Measurements from ENCODE around the gene BTBD9. TPM values are rescaled to one million over a fixed set of nuclear protein-coding genes. Genes with fewer than 3 reads are reported as not detected.

BTBD9 gene
- total RNA-seq, 2 donors from 2014 or later, result 19.0 to 33.2 TPM

GRCh38 chr6:38387971-38388370 is 251.8 kb downstream of the BTBD9 start:
- intact Hi-C loops (cut with DNase I), result no loop called here
- ATAC-seq (peak in 1 of 2 donors; percentile 88), DNase-seq (no peak)

DNA sequence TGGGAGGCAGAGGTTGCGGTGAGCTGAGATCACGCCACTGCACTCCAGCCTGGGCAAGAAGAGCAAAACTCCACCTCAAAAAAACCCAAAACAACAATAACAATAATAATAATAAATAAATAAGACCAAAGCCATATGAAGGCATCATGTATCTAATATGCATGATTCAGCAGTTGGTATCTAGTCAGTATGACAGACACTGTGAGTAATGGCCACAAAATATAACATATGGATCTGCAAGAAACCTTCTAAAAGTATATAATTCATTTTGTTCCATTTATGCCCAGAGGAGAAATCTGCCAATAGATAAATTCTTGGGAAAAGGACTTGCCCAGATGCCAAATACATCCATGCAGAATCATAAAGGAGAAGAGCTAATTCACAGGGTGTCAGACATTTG is 252.3 kb downstream of the BTBD9 start:
- ATAC-seq (no peak), DNase-seq (no peak)
- intact Hi-C loops (cut with DNase I), result no loop called here

- intact Hi-C loops (cut with DNase I), result no loop called here
- no peak for ATAC-seq
These were observed 260.9 kb downstream of the BTBD9 start for GRCh38 chr6:38378801-38379200.

GRCh38 chr6:38375937-38376336 is 263.8 kb downstream of the BTBD9 start:
- no peak for DNase-seq
- intact Hi-C loops (cut with DNase I), result no loop called here
- ATAC-seq, result no peak

More at GRCh38 chr6:38378801-38379200, 260.9 kb downstream of the BTBD9 start:
- no peak for DNase-seq

DNA sequence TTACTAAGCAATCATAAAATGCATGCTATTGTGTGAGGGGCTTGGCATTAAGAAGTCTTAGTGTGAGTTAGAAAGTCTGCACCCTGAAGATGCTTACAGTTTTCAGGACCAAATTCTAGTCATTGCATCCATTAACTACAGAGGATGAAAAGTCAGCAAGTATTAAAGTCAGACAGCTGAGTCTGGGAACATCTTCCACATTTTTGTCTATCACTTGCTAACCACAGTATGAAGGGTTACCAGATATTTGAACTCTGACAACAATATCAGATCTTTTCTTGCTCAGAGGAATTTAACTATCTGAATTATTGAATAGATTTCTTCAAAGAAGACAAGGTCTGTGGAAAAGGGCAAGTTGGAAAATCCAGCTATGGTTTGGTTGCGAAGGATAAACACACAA is 264.4 kb downstream of the BTBD9 start:
- DNase-seq, result no peak
- intact Hi-C loops (cut with DNase I), result no loop called here
- ATAC-seq, result no peak

- DNase-seq, result no peak
- intact Hi-C loops (cut with DNase I), result no loop called here
- ATAC-seq, result no peak
These were observed 267.8 kb downstream of the BTBD9 start for GRCh38 chr6:38371881-38372280.

DNA sequence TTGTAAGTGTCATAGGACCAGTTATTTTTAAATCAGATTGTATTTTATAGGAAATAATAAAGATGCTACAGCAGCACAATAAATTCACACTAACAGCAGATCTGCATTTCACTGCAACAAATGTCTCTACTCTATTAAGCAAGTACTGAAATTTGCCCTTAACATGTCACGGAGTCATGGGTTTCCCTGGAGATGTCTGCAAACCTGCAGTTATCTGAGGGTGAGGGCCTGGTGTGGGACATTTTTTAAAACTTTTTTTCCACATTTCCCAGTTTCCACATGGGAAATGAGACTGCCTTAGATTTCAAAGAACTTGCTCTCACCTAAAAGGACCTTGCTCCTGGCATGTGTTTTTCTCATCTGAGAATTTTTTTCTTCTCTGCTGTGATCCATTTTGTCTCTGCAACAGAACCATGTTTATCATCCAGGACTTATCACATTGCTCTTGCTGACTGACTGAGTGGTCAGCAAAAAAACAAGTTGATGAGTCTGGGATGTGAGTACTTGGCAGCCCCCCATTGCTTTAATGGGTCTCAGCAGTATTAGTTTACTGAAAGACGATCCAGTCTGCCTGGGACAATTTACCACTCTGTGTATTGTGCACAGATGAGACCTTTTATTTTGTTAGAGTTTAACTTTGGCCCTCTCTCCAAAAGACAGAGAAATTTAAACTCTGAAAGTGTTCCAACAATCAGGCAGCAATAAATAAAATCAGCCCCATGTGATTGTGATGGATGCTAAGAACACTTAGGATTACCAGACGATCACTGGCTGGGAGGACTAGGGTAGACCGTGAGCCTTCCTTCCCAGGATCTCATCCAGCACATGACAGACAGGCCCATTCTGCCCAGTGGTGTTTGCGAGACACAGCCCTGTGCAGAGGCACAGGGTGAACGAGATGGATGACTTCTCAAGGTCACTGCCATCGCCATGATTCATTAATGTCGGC is 268.8 kb downstream of the BTBD9 start:
- ATAC-seq, result peak; percentile 72 to 85
- intact Hi-C loops (cut with DNase I), result no loop called here
- DNase-seq, result no peak

DNA sequence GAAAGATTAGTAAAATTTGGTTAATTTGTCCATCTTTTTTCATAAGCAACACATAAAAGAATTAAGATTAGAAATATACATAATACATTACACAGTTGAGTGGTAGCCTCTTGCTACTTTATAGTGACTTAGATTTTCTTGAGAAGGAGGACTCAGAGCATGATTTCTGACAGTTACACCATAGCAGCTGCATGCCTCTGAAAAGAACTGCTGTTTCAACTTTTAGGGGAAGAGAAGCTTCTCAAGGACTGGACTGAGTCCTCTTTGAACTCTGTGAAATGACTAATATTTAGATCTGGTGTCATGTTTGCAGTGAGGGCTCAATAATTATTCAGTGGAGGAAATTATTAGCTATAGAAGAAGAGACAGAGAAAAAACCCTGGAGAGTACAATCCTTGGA is 272.5 kb downstream of the BTBD9 start:
- no peak for ATAC-seq
- intact Hi-C loops (cut with DNase I), result no loop called here

GRCh38 chr6:38366234-38366633 is 273.5 kb downstream of the BTBD9 start:
- ATAC-seq (no peak), DNase-seq (no peak)
- intact Hi-C loops (cut with DNase I), result no loop called here

More for the DNA sequence above, 272.5 kb downstream of the BTBD9 start:
- no peak for DNase-seq

DNA sequence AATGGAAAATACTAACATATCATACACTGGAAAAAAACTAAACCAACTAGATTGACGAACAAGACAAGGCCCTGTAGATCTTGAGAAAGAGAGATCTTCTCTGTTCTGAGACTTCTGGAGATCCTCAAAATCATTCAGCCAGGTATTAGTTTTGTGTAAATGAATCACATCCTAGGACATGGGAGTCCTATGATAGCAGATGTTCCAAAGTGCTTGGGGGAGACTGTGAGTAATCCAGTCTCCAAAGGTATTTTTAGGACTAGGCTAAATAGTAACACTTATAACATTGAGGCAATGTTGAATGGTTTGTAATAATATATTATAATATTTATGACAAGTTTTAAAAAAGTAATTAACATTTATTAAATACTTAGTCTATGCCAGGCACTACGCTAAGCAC is 275.0 kb downstream of the BTBD9 start:
- intact Hi-C loops (cut with DNase I), result no loop called here
- DNase-seq (no peak), ATAC-seq (peak in 1 of 2 donors; percentile 41)

- no peak for ATAC-seq
- no peak for DNase-seq
- intact Hi-C loops (cut with DNase I), result no loop called here
These were observed 275.6 kb downstream of the BTBD9 start for GRCh38 chr6:38364127-38364526.

GRCh38 chr6:38355519-38355918 is 284.2 kb downstream of the BTBD9 start:
- intact Hi-C loops (cut with DNase I), result no loop called here
- DNase-seq (no peak), ATAC-seq (no peak)

DNA sequence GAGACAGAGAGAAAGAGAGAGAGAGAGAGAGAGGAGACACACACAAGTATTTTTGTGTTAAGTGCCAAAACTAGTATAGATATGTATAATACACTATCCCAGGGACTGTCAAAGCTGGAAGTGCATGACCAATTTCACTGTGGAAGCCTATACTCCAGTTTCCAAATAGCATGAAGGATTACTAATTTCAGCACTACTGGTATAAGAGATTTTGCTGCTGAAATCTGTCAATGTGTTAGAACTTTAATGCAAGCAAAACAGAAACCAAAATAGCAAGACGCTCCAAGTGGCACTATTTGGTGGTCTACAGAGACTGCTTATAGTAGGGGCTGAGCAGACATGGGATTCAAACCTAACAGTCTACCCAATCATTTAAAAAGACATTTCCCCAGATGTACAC is 284.8 kb downstream of the BTBD9 start:
- intact Hi-C loops (cut with DNase I), result no loop called here
- ATAC-seq (no peak), DNase-seq (no peak)

DNA sequence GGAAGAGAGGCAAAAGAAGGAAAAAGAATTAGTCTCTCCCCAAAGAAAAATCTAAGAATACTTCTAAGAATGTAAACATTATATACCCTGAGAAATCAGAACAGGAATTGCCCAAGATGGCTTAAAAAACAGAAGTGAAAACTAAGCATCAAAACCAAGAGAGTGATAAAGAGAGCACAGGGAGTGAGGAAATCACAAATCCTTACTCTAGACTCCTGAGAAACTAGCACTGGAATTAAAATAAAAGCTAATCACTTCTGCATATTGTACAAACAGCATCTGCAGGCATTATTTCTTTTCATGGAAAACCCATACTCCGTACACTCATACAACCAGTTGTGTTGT is 285.7 kb downstream of the BTBD9 start:
- no peak for DNase-seq
- ATAC-seq, result no peak
- intact Hi-C loops (cut with DNase I), result no loop called here

GRCh38 chr6:38353310-38354036 is 286.3 kb downstream of the BTBD9 start:
- intact Hi-C loops (cut with DNase I), result no loop called here
- DNase-seq (no peak), ATAC-seq (no peak)

DNA sequence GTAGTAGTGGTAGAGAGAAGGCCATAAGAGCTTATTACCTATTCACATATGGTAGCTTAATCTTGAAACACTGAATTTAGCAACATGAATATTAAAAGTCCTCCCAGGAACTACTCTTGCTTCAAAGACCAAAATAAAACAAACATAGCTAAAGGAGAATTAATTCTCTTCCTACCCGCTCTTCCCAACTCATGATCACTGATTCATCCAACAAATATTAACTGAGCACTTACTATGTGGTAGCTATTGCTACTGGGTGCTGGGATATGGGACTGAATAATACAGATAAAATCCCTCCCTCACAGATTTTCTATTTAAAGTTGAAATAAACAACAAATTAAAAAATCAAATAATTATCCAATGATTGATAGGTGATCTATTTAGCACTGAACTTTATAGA is 287.1 kb downstream of the BTBD9 start:
- DNase-seq (no peak), ATAC-seq (no peak)
- intact Hi-C loops (cut with DNase I), result no loop called here

DNA sequence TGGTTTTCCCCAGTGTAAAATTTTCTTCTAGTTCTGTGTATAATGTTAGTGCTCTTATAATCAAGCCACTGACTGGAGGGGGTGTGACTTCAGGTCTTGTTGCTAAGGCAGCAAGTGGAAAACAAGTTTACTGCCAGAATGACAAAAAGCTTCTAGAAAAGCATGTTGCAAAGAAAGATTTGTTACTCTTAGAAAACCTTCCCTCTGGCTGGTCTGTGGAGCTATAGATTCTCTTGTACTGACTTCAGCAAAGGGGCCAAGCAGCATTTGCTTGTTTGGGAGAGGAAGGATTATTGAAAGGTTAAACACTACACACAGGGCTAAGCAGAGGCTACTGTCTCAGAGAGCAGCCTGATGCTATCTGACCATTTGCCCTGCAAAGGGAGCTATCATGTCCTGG is 288.8 kb downstream of the BTBD9 start:
- peak; percentile 12 to 56 for ATAC-seq
- intact Hi-C loops (cut with DNase I), result no loop called here
- no peak for DNase-seq

DNA sequence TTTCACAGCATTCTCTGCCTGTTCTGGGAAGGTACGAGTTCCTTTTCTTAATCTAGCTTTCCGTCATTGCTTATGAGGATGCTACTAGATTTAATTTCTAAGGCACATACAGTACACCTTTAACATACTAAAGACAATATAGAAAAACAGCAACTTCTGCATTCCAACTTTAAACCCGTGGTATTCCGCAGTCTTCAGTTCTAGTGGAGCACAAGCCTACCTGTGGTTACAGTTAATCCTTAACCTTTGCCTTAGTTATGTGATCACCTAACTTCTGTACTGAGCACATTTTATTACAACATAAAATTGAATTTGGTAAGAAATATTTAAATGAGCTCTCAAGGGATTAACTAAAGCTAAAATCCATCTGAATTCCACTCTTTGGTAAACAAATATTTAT is 289.5 kb downstream of the BTBD9 start:
- intact Hi-C loops (cut with DNase I), result no loop called here
- no peak for DNase-seq
- no peak for ATAC-seq

GRCh38 chr6:38349795-38350194 is 289.9 kb downstream of the BTBD9 start:
- intact Hi-C loops (cut with DNase I), result no loop called here
- no peak for ATAC-seq

DNA sequence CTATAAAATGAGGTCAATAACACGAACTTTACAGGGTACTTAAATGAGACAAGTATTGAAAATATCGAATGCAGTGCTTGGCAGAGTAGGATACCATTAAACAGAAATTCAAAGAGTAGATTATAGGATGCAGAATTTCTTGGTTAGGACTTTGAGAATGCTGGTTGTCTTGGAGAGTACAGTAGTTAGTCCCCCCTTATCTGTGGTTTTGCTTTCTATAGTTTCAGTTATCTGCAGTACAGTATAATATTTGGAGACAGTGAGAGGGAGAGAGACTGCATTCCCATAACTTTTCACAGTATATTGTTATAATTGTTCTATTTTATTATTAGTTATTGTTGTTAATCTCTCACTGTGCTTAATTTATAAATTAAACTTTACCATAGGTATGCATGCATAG is 290.5 kb downstream of the BTBD9 start:
- intact Hi-C loops (cut with DNase I), result no loop called here
- DNase-seq, result no peak
- ATAC-seq, result no peak

More at GRCh38 chr6:38349795-38350194, 289.9 kb downstream of the BTBD9 start:
- DNase-seq, result no peak

DNA sequence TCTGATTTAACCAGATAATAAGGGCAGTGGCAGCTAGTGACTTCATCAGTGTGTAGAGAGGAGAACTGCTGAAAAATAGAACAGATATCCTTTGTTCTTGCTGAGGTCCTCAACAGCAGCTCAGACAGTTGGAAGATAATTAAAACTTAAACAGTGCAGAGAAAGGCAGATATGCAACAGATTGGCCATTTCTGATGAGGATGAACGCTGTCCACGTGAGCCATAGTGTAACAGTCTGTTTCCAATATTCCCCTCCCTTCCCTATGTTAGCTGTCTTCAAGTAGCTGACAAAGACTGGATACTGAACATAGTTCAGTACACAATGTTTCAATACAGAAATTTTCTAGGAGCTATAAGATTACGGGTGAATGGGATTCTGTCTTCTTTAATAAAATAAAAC is 291.4 kb downstream of the BTBD9 start:
- ATAC-seq, result no peak
- no peak for DNase-seq
- intact Hi-C loops (cut with DNase I), result no loop called here
